Measurements from ENCODE around the gene TMEM117. TPM values are rescaled to one million over a fixed set of nuclear protein-coding genes. Genes with fewer than 3 reads are reported as not detected.

Gene TMEM117
- total RNA-seq, 1 experiment from 2014 or later: 1.1 TPM

GRCh38 chr12:44258246-44258645, 422.4 kb downstream of the TMEM117 start:
- CTCF ChIA-PET: no interaction called here
- H3K9me3 Mint-ChIP-seq (ENCODE audit: low read depth, unreplicated experiment): peaks cover 3% of the 10 kb centered on the region
- no TSS peak for BruUV-seq (replicated peaks)
- H3K4me1 Mint-ChIP-seq (ENCODE audit: low read depth, unreplicated experiment): no peaks in the 10 kb centered on the region
- no peak overlapping the region for H3K27ac Mint-ChIP-seq (ENCODE audit: unreplicated experiment)
- H3K27me3 Mint-ChIP-seq (ENCODE audit: unreplicated experiment): no peaks in the 10 kb centered on the region
- no peaks in the 10 kb centered on the region for H3K36me3 Mint-ChIP-seq (ENCODE audit: insufficient read depth, unreplicated experiment)
- no peak for DNase-seq
- H3K4me3 Mint-ChIP-seq (ENCODE audit: low read depth, unreplicated experiment): no peak overlapping the region
- TF ChIP-seq CTCF (IDR thresholded peaks at IDR 0.05; ENCODE audit: unreplicated experiment): no peak
- intact Hi-C loops (cut with micrococcal nuclease; ENCODE audit: unreplicated experiment): no loop called here

- DNase-seq: no peak
- no peak for TF ChIP-seq CTCF (IDR thresholded peaks at IDR 0.05; ENCODE audit: unreplicated experiment)
- CTCF ChIA-PET: no interaction called here
- intact Hi-C loops (cut with micrococcal nuclease; ENCODE audit: unreplicated experiment): no loop called here
- H3K4me3 Mint-ChIP-seq (ENCODE audit: low read depth, unreplicated experiment): no peak overlapping the region
- H3K9me3 Mint-ChIP-seq (ENCODE audit: low read depth, unreplicated experiment): peaks cover 5% of the 10 kb centered on the region
- no peaks in the 10 kb centered on the region for H3K36me3 Mint-ChIP-seq (ENCODE audit: insufficient read depth, unreplicated experiment)
- H3K27ac Mint-ChIP-seq (ENCODE audit: unreplicated experiment): no peak overlapping the region
- no TSS peak for BruUV-seq (replicated peaks)
- H3K4me1 Mint-ChIP-seq (ENCODE audit: low read depth, unreplicated experiment): no peaks in the 10 kb centered on the region
- no peaks in the 10 kb centered on the region for H3K27me3 Mint-ChIP-seq (ENCODE audit: unreplicated experiment)
Observed at GRCh38 chr12:44259890-44260289, 424.0 kb downstream of the TMEM117 start.

- Mint-ChIP-seq H3K36me3 (ENCODE audit: insufficient read depth, unreplicated experiment) (no peaks in the 10 kb centered on the region), H3K27me3 (ENCODE audit: unreplicated experiment) (no peaks in the 10 kb centered on the region), H3K9me3 (ENCODE audit: low read depth, unreplicated experiment) (peaks cover 5% of the 10 kb centered on the region), H3K4me1 (ENCODE audit: low read depth, unreplicated experiment) (no peaks in the 10 kb centered on the region), H3K27ac (ENCODE audit: unreplicated experiment) (no peak overlapping the region), H3K4me3 (ENCODE audit: low read depth, unreplicated experiment) (no peak overlapping the region)
- DNase-seq: no peak
- no TSS peak for BruUV-seq (replicated peaks)
- intact Hi-C loops (cut with micrococcal nuclease; ENCODE audit: unreplicated experiment): no loop called here
- CTCF ChIA-PET: no interaction called here
- TF ChIP-seq CTCF (IDR thresholded peaks at IDR 0.05; ENCODE audit: unreplicated experiment): no peak
Observed at GRCh38 chr12:44260581-44260980, 424.7 kb downstream of the TMEM117 start.

GRCh38 chr12:44285321-44285960, 449.6 kb downstream of the TMEM117 start:
- no peak for DNase-seq
- no TSS peak for BruUV-seq (replicated peaks)
- Mint-ChIP-seq H3K4me3 (ENCODE audit: low read depth, unreplicated experiment) (no peak overlapping the region), H3K9me3 (ENCODE audit: low read depth, unreplicated experiment) (peaks cover 3% of the 10 kb centered on the region), H3K27me3 (ENCODE audit: unreplicated experiment) (no peaks in the 10 kb centered on the region), H3K36me3 (ENCODE audit: insufficient read depth, unreplicated experiment) (no peaks in the 10 kb centered on the region), H3K27ac (ENCODE audit: unreplicated experiment) (no peak overlapping the region), H3K4me1 (ENCODE audit: low read depth, unreplicated experiment) (no peaks in the 10 kb centered on the region)
- CTCF ChIA-PET: no interaction called here
- intact Hi-C loops (cut with micrococcal nuclease; ENCODE audit: unreplicated experiment): no loop called here
- no peak for TF ChIP-seq CTCF (IDR thresholded peaks at IDR 0.05; ENCODE audit: unreplicated experiment)
